Mesenchymal stem cell (in vitro differentiated cells and primary cell): ENCODE measurements around the gene CHPF. TPM values are rescaled to one million over a fixed set of nuclear protein-coding genes. Genes with fewer than 3 reads are reported as not detected.
A peak's percentile ranks its signal among the peaks of the same experiment; 100 is the strongest.

ENCODE experiments used
- DNase-seq: peaks from one replicate; pipeline ENCODE4 v3.0.0-alpha.2; 2013
- H2AFZ ChIP-seq: one replicate; pipeline ENCODE4 v1.6.1; 2013; ENCODE audit warnings: low read depth, mild to moderate bottlenecking, control low read depth, inconsistent platforms, low read length, moderate library complexity
- H2AK5ac ChIP-seq: 2 replicates; pipeline ENCODE4 v1.6.1; 2013; ENCODE audit warnings: low read length, moderate library complexity, mild to moderate bottlenecking, inconsistent platforms; ENCODE audit not compliant: severe bottlenecking
- H2BK120ac ChIP-seq: one replicate; pipeline ENCODE4 v1.6.1; 2013; ENCODE audit warnings: low read depth, mild to moderate bottlenecking, inconsistent platforms, low read length, moderate library complexity
- H2BK12ac ChIP-seq, 2 experiments: one replicate each; pipeline ENCODE4 v1.6.1; 2013; ENCODE audit warnings: inconsistent platforms in 2 of 2, low read length in 2 of 2, mild to moderate bottlenecking in 2 of 2, moderate library complexity in 2 of 2, control low read depth in 1 of 2
- H2BK15ac ChIP-seq: one replicate; pipeline ENCODE4 v1.6.1; 2013; ENCODE audit warnings: mild to moderate bottlenecking, low read depth, inconsistent platforms; ENCODE audit not compliant: poor library complexity, severe bottlenecking
- H2BK5ac ChIP-seq: 2 replicates; pipeline ENCODE4 v1.6.1; 2013; ENCODE audit warnings: low read depth, mild to moderate bottlenecking, low read length, control low read depth, inconsistent platforms; ENCODE audit not compliant: poor library complexity, severe bottlenecking
- H3K14ac ChIP-seq, 2 experiments: one replicate each; pipeline ENCODE4 v1.6.1; 2013; ENCODE audit warnings: inconsistent platforms in 2 of 2, low read length in 2 of 2, control low read depth in 1 of 2, mild to moderate bottlenecking in 1 of 2, moderate library complexity in 1 of 2
- H3K18ac ChIP-seq, 2 experiments: one replicate each; pipeline ENCODE4 v1.6.1; 2013; ENCODE audit warnings: inconsistent platforms in 2 of 2, low read length in 2 of 2, control low read depth in 1 of 2, low read depth in 1 of 2, mild to moderate bottlenecking in 1 of 2
- H3K23ac ChIP-seq, 2 experiments: one replicate each; pipeline ENCODE4 v1.6.1; 2013; ENCODE audit warnings: inconsistent platforms in 2 of 2, low read length in 2 of 2, mild to moderate bottlenecking in 2 of 2, moderate library complexity in 2 of 2, control low read depth in 1 of 2
- H3K27ac ChIP-seq: 2 replicates; pipeline ENCODE4 v1.5.1; 2013; ENCODE audit warnings: mild to moderate bottlenecking, moderate library complexity, low read length, control low read depth, inconsistent platforms; ENCODE audit not compliant: poor library complexity, severe bottlenecking
- H3K27me3 ChIP-seq, 2 experiments: 2 replicates each; pipeline versions ENCODE4 v1.6.1 to v1.7.0; 2013; ENCODE audit warnings: low read length in 2 of 2, mild to moderate bottlenecking in 2 of 2, moderate library complexity in 2 of 2, control low read depth in 1 of 2, inconsistent platforms in 1 of 2; ENCODE audit not compliant: control insufficient read depth in 1 of 2, insufficient read depth in 1 of 2
- H3K36me3 ChIP-seq, 2 experiments: 2 replicates each; pipeline versions ENCODE4 v1.6.1 to v1.7.0; 2013; ENCODE audit warnings: low read length in 2 of 2, control low read depth in 1 of 2, inconsistent platforms in 1 of 2, low read depth in 1 of 2, mild to moderate bottlenecking in 1 of 2; ENCODE audit not compliant: insufficient read depth in 2 of 2, control insufficient read depth in 1 of 2
- H3K4ac ChIP-seq, 2 experiments: one replicate each; pipeline ENCODE4 v1.6.1; 2013; ENCODE audit warnings: inconsistent platforms in 2 of 2, low read length in 2 of 2, mild to moderate bottlenecking in 2 of 2, moderate library complexity in 2 of 2, control low read depth in 1 of 2, low read depth in 1 of 2
- H3K4me1 ChIP-seq: 2 replicates; pipeline ENCODE4 v1.6.1; 2013; ENCODE audit warnings: low read depth, low read length, control low read depth; ENCODE audit not compliant: control insufficient read depth, insufficient read depth
- H3K4me2 ChIP-seq: 2 replicates; pipeline ENCODE4 v1.6.1; 2013; ENCODE audit warnings: low read length, mild to moderate bottlenecking, inconsistent platforms; ENCODE audit not compliant: poor library complexity, severe bottlenecking
- H3K4me3 ChIP-seq, 2 experiments: 2 replicates each; pipeline versions ENCODE4 v1.5.1 to v1.7.0; 2013; ENCODE audit warnings: low read length in 2 of 2, mild to moderate bottlenecking in 2 of 2, control low read depth in 1 of 2, low read depth in 1 of 2; ENCODE audit not compliant: insufficient read depth in 1 of 2
- H3K79me1 ChIP-seq: replicated peaks from 2 replicates; pipeline ENCODE4 v1.6.1; 2013; ENCODE audit warnings: mild to moderate bottlenecking, control low read depth, low read length, inconsistent platforms; ENCODE audit not compliant: poor library complexity, severe bottlenecking
- H3K9ac ChIP-seq: 2 replicates; pipeline ENCODE4 v1.7.0; 2013; ENCODE audit warnings: mild to moderate bottlenecking, low read length, moderate library complexity
- H3K9me3 ChIP-seq: 2 replicates; pipeline ENCODE4 v1.7.0; 2013; ENCODE audit warnings: mild to moderate bottlenecking, low read length; ENCODE audit not compliant: control insufficient read depth
- H4K8ac ChIP-seq: one replicate; pipeline ENCODE4 v1.6.1; 2013; ENCODE audit warnings: inconsistent platforms, mild to moderate bottlenecking, low read length, moderate library complexity
- H4K91ac ChIP-seq: one replicate; pipeline ENCODE4 v1.6.1; 2013; ENCODE audit warnings: mild to moderate bottlenecking, low read length, inconsistent platforms
- WGBS: methylation state at CpG from one replicate; pipeline ENCODE4 v1.1.7; 2013; ENCODE audit warnings: mixed read lengths; 5-methylcytosine and 5-hydroxymethylcytosine counted together
- polyA plus RNA-seq, 2 experiments: library from polyadenylated mRNA; stranded (reverse); fragments of 200-250 nt; gene quantifications; one replicate each; pipeline ENCODE4 v1.2.3, GENCODE V29; 2013

Gene CHPF, protein sequence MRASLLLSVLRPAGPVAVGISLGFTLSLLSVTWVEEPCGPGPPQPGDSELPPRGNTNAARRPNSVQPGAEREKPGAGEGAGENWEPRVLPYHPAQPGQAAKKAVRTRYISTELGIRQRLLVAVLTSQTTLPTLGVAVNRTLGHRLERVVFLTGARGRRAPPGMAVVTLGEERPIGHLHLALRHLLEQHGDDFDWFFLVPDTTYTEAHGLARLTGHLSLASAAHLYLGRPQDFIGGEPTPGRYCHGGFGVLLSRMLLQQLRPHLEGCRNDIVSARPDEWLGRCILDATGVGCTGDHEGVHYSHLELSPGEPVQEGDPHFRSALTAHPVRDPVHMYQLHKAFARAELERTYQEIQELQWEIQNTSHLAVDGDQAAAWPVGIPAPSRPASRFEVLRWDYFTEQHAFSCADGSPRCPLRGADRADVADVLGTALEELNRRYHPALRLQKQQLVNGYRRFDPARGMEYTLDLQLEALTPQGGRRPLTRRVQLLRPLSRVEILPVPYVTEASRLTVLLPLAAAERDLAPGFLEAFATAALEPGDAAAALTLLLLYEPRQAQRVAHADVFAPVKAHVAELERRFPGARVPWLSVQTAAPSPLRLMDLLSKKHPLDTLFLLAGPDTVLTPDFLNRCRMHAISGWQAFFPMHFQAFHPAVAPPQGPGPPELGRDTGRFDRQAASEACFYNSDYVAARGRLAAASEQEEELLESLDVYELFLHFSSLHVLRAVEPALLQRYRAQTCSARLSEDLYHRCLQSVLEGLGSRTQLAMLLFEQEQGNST
- 134 TPM for polyA plus RNA-seq (2013, experiment 1 of 2)
- polyA plus RNA-seq (2013, experiment 2 of 2): 133 TPM

DNA sequence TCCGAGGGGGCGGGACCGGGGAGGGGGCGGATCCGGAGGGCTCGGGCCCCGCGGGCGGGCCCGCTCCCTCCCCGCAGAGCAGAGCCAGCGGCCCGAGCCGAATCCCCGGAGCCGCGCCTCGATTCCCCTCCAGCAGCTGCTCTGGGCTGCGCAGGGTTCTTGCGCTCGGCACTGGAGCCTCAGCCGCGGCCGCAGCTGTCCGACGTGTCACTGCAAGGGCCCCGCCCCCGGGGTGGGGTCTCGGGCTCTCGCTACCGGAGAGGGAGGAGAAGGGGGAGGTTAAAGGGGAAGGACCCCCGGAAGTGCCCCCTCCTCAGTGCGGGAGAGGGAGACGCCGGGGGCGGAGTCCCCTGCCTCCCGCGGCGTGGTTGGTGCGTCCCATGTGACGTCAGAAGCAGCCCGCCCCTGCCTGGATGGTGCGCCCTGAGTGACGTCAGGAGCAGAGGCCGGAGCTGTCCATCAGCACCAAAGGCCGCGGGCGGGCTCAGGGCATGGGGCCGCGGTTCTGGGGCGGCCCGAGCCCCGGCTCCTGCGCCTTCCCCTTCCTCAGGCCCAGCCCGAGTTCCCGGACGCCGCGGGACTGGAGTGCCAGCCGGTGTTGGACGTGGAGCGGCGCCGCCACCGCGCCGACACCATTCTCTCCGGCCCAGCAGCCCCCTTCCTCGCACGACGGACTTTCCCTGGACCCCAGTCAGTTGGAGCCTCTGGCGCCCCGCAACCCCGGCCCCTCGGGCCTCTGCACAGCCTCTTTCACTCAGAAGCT lies at the start of gene CHPF, which contains the start of gene TMEM198:
TSS of gene CHPF (minus strand) at position 214 of the 763 bp plus-strand sequence. CDS start 271 bp downstream, outside the sequence.
TSS of gene TMEM198 (plus strand) at position 433 of the 763 bp plus-strand sequence. CDS start 700 bp downstream, outside the sequence.
- Histone ChIP-seq H3K4me3 (peak within 1 kb of the TSS; percentile 84 to 95), H2AK5ac (no peak within 1 kb of the TSS), H3K36me3 (peaks cover 39 to 45% of the 10 kb centered on the region in 2 experiments), H3K9ac (peak within 1 kb of the TSS; percentile 94), H4K91ac (peak within 1 kb of the TSS; percentile 79), H2BK5ac (no peak within 1 kb of the TSS), H3K27ac (peak within 1 kb of the TSS; percentile 63), H3K23ac (peak within 1 kb of the TSS in 1 of 2 experiments; percentile 49), H3K4me1 (peaks cover 28% of the 10 kb centered on the region), H3K14ac (peak within 1 kb of the TSS in 1 of 2 experiments; percentile 22), H2AFZ (peak within 1 kb of the TSS; percentile 49), H3K9me3 (no peaks in the 10 kb centered on the region), H3K4me2 (peak within 1 kb of the TSS; percentile 93), H3K18ac (peak within 1 kb of the TSS; percentile 37 to 84), H2BK15ac (peak within 1 kb of the TSS; percentile 93), H3K4ac (no peak within 1 kb of the TSS), H2BK120ac (peak within 1 kb of the TSS; percentile 83), H3K79me1 (peaks cover 26% of the 10 kb centered on the region), H4K8ac (peak within 1 kb of the TSS; percentile 53), H3K27me3 (peaks cover 0 to 3% of the 10 kb centered on the region in 2 experiments), H2BK12ac (no peak within 1 kb of the TSS)
- DNase-seq: peak; percentile 98
- WGBS: under 1% methylated on average over 72 of the region's 75 CpGs

DNA sequence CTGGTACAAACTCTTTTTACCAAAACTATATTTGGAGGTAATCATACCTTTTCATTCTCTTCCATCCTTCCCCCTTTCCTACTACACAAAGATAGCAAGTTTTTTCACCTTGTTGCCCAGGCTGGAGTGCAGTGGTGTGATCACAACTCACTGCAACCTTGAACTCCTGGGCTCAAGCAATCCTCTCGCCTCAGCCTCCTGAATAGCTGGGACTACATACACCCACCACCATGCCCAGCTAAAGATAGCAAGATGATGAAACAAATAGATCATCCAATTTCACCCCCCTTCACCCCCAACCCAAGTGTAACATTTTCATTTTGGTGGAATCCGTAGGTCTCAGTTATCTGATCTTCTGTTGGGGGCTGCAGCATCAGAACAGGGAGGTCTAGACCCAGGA lies 49.5 kb upstream of the CHPF start:
- Histone ChIP-seq H2BK120ac (no peak overlapping the region), H4K91ac (no peak overlapping the region), H2BK12ac (no peak overlapping the region), H3K4me2 (no peak overlapping the region), H3K4me1 (peaks cover 4% of the 10 kb centered on the region), H3K27ac (no peak overlapping the region), H3K4ac (no peak overlapping the region), H3K4me3 (no peak overlapping the region), H3K18ac (no peak overlapping the region), H3K27me3 (no peaks in the 10 kb centered on the region), H3K14ac (no peak overlapping the region), H4K8ac (no peak overlapping the region), H2AFZ (no peak overlapping the region), H2AK5ac (no peak overlapping the region), H2BK15ac (no peak overlapping the region), H3K9me3 (no peaks in the 10 kb centered on the region), H3K23ac (no peak overlapping the region), H3K79me1 (peaks cover under 1% of the 10 kb centered on the region), H3K36me3 (no peaks in the 10 kb centered on the region), H3K9ac (no peak overlapping the region), H2BK5ac (no peak overlapping the region)
- no peak for DNase-seq
- 92% methylated on average over 2 of the region's 2 CpGs for WGBS

DNA sequence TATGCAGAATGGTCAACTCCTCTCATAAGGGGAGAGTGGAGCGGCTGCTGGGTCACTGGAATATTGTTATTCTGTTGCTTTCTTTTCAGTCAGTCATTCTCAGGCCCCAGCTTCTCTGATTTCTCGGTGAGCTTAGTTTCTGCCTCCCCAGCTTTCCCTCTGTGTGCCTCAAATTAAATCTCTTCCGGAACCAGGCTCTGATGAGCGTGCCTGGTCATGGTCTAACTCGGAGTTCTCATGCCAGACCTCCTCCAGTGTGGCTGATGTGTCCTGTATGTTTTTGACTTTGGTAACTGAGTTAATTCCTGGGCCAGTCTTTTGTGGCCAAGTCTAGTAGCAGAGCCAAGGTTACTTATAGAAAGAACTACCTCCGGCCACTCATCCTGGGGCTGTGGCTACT lies 49.1 kb upstream of the CHPF start:
- H2BK120ac ChIP-seq: no peak overlapping the region
- no peak overlapping the region for H3K4me3 ChIP-seq
- H3K79me1 ChIP-seq: no peaks in the 10 kb centered on the region
- H2BK12ac ChIP-seq: no peak overlapping the region
- whole genome bisulfite sequencing: 85% methylated on average over 6 of the region's 6 CpGs
- no peak overlapping the region for H2AFZ ChIP-seq
- no peak overlapping the region for H4K91ac ChIP-seq
- no peaks in the 10 kb centered on the region for H3K9me3 ChIP-seq
- no peak overlapping the region for H2BK5ac ChIP-seq
- no peak overlapping the region for H3K4ac ChIP-seq
- H3K9ac ChIP-seq: no peak overlapping the region
- no peak overlapping the region for H2AK5ac ChIP-seq
- no peak for DNase-seq
- H3K36me3 ChIP-seq: no peaks in the 10 kb centered on the region
- H4K8ac ChIP-seq: no peak overlapping the region
- no peak overlapping the region for H3K23ac ChIP-seq
- no peak overlapping the region for H3K27ac ChIP-seq
- H3K4me1 ChIP-seq: peaks cover 4% of the 10 kb centered on the region
- no peak overlapping the region for H3K14ac ChIP-seq
- no peak overlapping the region for H3K4me2 ChIP-seq
- no peak overlapping the region for H3K18ac ChIP-seq
- H2BK15ac ChIP-seq: no peak overlapping the region
- H3K27me3 ChIP-seq: no peaks in the 10 kb centered on the region
